Fibroblast of mammary gland (primary cell): ENCODE measurements around the gene OR4M2.
"Not testable (repeated sequence)": the region's sequence is repeated elsewhere in the genome, so short reads cannot be mapped to it uniquely, and the experiment has no call there.

Experiments used
- DNase-seq: peaks from one replicate; pipeline ENCODE4 v3.0.0-alpha.2; 2010; ENCODE audit warnings: low read depth
- H3K4me3 ChIP-seq: 2 replicates; pipeline ENCODE4 v1.5.1; 2011; ENCODE audit warnings: low read depth, mild to moderate bottlenecking, low read length, moderate library complexity; ENCODE audit not compliant: control insufficient read depth

Gene OR4M2

GRCh38 chr15:22080227-22080626, at the start of gene OR4M2:
Gene OR4M2, plus strand, starts transcription at chr15:22080527. Its CDS starts 98 bp downstream, at chr15:22080625.
- not testable (repeated sequence) for DNase-seq, H3K4me3 ChIP-seq

DNA sequence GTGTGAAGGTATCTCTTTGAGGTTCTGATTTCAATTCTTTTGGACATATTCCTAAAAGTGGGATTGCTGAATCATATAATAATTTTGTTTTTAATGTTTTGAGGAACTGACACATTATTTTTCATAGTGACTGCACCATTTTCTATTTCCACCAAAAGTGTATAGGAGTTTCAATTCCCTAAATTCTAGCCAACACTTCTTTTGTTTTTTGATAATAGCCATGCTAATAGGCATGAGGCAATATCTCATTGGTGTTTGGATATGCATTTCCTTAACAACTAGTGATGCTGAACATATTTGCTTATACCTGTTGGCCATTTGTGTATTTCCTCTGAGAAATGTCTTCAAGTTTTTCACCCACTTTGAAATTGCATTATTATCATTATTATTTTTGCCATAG, 11.1 kb upstream of the OR4M2 start:
- not testable (repeated sequence) for DNase-seq

GRCh38 chr15:22081386-22081785, 1.1 kb downstream of the OR4M2 start:
- H3K4me3 ChIP-seq, DNase-seq: not testable (repeated sequence)

More for the DNA sequence above, 11.1 kb upstream of the OR4M2 start:
- not testable (repeated sequence) for H3K4me3 ChIP-seq

GRCh38 chr15:22098616-22099253, 18.4 kb downstream of the OR4M2 start:
- not testable (repeated sequence) for DNase-seq, H3K4me3 ChIP-seq

- not testable (repeated sequence) for DNase-seq, H3K4me3 ChIP-seq
These were observed 19.1 kb downstream of the OR4M2 start for GRCh38 chr15:22099289-22099891.

DNA sequence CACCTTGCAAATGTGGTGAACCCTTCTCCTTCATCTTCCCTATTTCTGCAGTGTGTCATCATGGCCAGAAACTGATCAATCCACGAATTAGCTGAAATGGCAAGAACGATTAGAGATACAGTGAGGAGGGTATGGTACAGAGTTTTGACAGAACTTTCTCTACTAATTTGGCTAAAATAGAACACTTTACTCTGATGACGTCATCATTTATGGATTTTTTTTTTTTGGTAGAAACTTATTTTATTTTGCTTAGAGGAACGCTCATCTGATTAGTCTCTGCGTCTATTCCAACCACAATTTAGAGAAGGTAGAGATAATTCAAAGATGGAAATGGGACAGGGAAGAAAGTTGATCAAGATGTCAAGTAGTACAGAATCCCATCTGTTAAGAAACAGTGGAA, 41.7 kb downstream of the OR4M2 start:
- H3K4me3 ChIP-seq, DNase-seq: not testable (repeated sequence)
